Measurements from ENCODE around the gene SLC41A2.

Gene SLC41A2

GRCh38 chr12:104928036-104928745 is 29.9 kb downstream of the SLC41A2 start:
- DNase-seq = no peak

DNA sequence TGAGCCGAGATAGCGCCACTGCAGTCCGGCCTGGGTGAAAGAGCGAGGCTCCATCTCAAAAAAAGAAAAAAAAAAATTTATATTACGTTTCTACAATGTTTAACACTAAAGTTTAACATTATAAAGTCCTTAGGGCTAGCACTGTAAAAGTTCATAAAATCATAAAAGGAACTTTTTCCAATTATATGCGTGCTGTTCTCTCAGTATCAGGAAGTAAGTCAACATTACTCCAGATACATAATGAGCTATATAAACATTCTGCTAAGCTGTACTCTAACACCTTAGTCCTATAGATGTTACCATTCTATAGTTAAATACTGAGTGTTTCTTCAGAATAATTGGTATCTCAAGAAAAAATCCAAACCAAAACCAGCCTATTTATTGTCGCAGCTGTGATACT is 32.6 kb downstream of the SLC41A2 start:
- no peak for DNase-seq

DNA sequence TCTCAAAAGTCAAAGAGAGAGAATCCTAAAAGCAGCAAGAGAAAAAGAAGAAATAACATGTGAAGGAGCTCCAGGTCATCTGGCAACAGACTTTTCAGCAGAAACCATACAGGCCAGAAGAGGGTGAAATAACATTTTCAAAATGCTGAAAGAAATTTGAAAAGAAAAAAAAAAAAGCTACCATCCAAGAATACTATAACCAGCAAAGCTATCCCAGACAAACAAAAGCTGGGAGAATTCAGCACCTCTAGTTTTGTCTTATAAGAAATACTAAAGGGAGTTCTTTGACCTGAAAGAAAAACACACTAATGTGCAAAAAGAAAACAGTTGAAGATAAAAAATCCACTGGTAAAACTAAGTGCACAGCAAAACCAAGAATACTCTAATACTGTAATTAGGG is 36.8 kb downstream of the SLC41A2 start:
- DNase-seq = no peak

DNA sequence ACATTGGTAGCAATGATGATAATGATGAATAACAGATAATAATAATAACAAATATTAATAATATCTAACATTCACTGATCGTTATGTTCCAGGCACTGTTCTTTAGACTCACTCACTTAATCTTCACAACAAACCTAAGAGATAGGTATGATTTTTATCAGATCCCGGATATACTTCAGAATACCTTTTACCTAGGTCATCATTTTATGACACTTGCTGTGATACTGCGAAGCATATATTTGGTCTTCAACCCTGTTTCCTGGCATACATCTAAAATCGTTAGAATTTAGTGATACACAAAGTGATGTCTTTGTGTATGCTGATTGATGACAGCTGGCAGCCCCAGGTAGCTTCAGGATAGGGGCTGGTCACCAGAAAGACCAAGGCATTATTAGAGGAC is 46.1 kb downstream of the SLC41A2 start:
- DNase-seq = no peak

- no peak for DNase-seq
These were observed 47.8 kb downstream of the SLC41A2 start for GRCh38 chr12:104910196-104910840.

- DNase-seq = no peak
These were observed 48.3 kb downstream of the SLC41A2 start for GRCh38 chr12:104909761-104910160.
